Fibroblast of the conjunctiva (primary cell): Measurements from ENCODE around the gene HNRNPLL.
A peak's percentile ranks its signal among the peaks of the same experiment; 100 is the strongest.

Source experiments
- DNase-seq: peaks from one replicate; pipeline ENCODE4 v3.0.0-alpha.2; 2010; ENCODE audit warnings: low read depth

The HNRNPLL gene

GRCh38 chr2:38527338-38528007, 75.3 kb downstream of the HNRNPLL start:
- no peak for DNase-seq

GRCh38 chr2:38526195-38526594, 76.5 kb downstream of the HNRNPLL start:
- peak; percentile 74 for DNase-seq

GRCh38 chr2:38524580-38524979, 78.1 kb downstream of the HNRNPLL start:
- DNase-seq: no peak

GRCh38 chr2:38523728-38524437, 78.8 kb downstream of the HNRNPLL start:
- no peak for DNase-seq

- no peak for DNase-seq
Observed at GRCh38 chr2:38522754-38523349, 79.9 kb downstream of the HNRNPLL start.

- DNase-seq: no peak
Observed at GRCh38 chr2:38521835-38522234, 80.9 kb downstream of the HNRNPLL start.

- no peak for DNase-seq
Observed at GRCh38 chr2:38517284-38517683, 85.4 kb downstream of the HNRNPLL start.

- DNase-seq: no peak
Observed at GRCh38 chr2:38516526-38516925, 86.2 kb downstream of the HNRNPLL start.

GRCh38 chr2:38516122-38516521, 86.6 kb downstream of the HNRNPLL start:
- DNase-seq: no peak

- DNase-seq: no peak
Observed at GRCh38 chr2:38515155-38516074, 87.3 kb downstream of the HNRNPLL start.

- DNase-seq: no peak
Observed at GRCh38 chr2:38514603-38515154, 88.0 kb downstream of the HNRNPLL start.

- DNase-seq: no peak
Observed at GRCh38 chr2:38512211-38512610, 90.5 kb downstream of the HNRNPLL start.
